ENCODE data around the gene DSPP. TPM values are rescaled to one million over a fixed set of nuclear protein-coding genes. Genes with fewer than 3 reads are reported as not detected.

Gene DSPP
- total RNA-seq, 1 experiment from 2014 or later = not detected

DNA sequence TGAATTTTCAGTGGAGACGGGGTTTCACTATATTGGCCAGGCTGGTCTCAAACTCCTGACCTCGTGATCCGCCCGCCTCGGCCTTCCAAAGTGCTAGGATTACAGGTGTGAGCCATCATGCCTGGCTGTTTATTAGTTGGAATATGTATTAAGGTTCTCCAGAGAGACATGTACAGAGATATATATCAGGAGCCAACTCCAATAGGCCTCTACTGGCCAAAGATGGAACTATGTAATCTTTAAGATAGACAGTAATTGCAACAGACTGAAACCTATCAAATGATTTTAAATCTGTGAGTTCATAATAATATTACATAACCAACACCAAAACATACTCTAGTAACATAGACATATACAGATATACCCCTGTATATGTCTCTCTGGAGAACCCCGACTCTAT lies 36.0 kb downstream of the DSPP start:
- Mint-ChIP-seq H3K36me3 (ENCODE audit: insufficient read depth, unreplicated experiment) (no peaks in the 10 kb centered on the region), H3K4me1 (ENCODE audit: low read depth, unreplicated experiment) (no peaks in the 10 kb centered on the region), H3K27me3 (ENCODE audit: unreplicated experiment) (no peaks in the 10 kb centered on the region), H3K4me3 (ENCODE audit: low read depth, unreplicated experiment) (no peak overlapping the region), H3K27ac (ENCODE audit: unreplicated experiment) (no peak overlapping the region), H3K9me3 (ENCODE audit: low read depth, unreplicated experiment) (no peaks in the 10 kb centered on the region)
- TF ChIP-seq, protein P1, sequence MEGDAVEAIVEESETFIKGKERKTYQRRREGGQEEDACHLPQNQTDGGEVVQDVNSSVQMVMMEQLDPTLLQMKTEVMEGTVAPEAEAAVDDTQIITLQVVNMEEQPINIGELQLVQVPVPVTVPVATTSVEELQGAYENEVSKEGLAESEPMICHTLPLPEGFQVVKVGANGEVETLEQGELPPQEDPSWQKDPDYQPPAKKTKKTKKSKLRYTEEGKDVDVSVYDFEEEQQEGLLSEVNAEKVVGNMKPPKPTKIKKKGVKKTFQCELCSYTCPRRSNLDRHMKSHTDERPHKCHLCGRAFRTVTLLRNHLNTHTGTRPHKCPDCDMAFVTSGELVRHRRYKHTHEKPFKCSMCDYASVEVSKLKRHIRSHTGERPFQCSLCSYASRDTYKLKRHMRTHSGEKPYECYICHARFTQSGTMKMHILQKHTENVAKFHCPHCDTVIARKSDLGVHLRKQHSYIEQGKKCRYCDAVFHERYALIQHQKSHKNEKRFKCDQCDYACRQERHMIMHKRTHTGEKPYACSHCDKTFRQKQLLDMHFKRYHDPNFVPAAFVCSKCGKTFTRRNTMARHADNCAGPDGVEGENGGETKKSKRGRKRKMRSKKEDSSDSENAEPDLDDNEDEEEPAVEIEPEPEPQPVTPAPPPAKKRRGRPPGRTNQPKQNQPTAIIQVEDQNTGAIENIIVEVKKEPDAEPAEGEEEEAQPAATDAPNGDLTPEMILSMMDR (IDR thresholded peaks at IDR 0.05; ENCODE audit: unreplicated experiment) = no peak
- CTCF ChIA-PET = no interaction called here
- BruUV-seq (replicated peaks) = no TSS peak
- DNase-seq = no peak
- intact Hi-C loops (cut with micrococcal nuclease; ENCODE audit: unreplicated experiment) = no loop called here

DNA sequence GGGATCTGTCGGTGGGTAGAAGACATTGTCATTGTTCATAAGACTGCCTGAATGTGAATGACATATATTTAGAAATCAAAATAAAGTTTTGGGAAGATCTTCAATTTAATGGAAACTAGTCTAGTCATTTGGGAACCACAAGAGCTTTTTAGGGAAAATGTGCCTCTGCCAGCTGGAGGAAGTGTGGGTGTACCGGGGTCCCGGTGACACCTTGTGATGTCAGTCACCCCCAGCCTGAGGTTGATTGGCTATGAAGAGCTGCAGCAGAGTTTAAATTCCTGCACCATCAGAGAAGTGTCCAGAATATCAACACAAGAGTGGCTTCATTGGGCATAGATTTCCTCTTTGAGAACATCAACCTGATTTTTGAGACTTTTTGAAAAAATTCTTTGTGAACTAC lies 41.7 kb downstream of the DSPP start, which contains the start of gene DMP1:
Gene DMP1, plus strand, starts transcription at position 301 of the 400 bp plus-strand sequence. CDS start 6,213 bp downstream, outside the sequence.
- Mint-ChIP-seq H3K4me3 (ENCODE audit: low read depth, unreplicated experiment) (no peak within 1 kb of the TSS), H3K27me3 (ENCODE audit: unreplicated experiment) (no peaks in the 10 kb centered on the region), H3K9me3 (ENCODE audit: low read depth, unreplicated experiment) (no peaks in the 10 kb centered on the region), H3K4me1 (ENCODE audit: low read depth, unreplicated experiment) (no peaks in the 10 kb centered on the region), H3K36me3 (ENCODE audit: insufficient read depth, unreplicated experiment) (no peaks in the 10 kb centered on the region), H3K27ac (ENCODE audit: unreplicated experiment) (no peak within 1 kb of the TSS)
- BruUV-seq (replicated peaks) = no TSS peak
- TF ChIP-seq, protein P1 (IDR thresholded peaks at IDR 0.05; ENCODE audit: unreplicated experiment) = no peak
- CTCF ChIA-PET = no interaction called here
- DNase-seq = no peak
- intact Hi-C loops (cut with micrococcal nuclease; ENCODE audit: unreplicated experiment) = no loop called here

DNA sequence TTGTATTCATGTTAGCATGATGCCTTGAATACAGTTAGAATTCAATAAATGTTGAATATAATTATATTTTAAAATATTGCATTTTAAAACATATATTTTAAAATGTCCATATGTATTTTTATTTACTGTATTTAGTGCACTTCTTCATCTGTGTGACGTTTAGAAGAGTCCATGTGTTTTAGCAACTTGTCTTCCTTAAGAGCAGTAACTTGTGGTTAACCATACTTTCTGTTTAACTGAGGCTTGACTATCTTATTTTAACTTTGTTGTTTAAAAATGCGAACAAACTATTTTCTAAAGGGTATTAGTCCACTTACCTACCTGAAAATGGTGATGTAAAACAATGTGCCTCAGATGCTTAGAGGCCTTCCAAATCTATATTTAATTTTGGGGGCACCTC lies 42.6 kb downstream of the DSPP start:
- no peaks in the 10 kb centered on the region for H3K36me3 Mint-ChIP-seq (ENCODE audit: insufficient read depth, unreplicated experiment)
- CTCF ChIA-PET = no interaction called here
- intact Hi-C loops (cut with micrococcal nuclease; ENCODE audit: unreplicated experiment) = no loop called here

DNA sequence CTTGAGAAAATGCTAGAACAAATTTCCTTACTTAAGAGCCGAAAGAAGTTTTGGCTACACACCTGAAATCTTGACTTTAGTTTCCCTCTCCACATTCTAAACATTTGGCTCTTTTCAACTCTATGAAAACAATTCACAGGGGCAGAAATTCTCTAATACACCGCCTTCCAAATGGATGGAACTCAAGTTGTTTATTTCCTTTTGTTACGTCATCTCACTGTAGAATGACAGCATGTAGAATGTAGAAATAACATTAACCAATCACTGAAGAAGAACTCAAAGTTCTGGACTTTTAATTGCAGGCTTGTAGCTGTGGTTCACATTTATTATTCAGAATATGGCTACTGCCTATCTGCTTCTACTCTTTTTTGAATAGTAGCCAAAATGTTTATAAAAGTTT lies 43.6 kb downstream of the DSPP start:
- no TSS peak for BruUV-seq (replicated peaks)
- TF ChIP-seq, protein P1 (IDR thresholded peaks at IDR 0.05; ENCODE audit: unreplicated experiment) = no peak
- intact Hi-C loops (cut with micrococcal nuclease; ENCODE audit: unreplicated experiment) = no loop called here
- H3K4me1 Mint-ChIP-seq (ENCODE audit: low read depth, unreplicated experiment) = peaks cover 3% of the 10 kb centered on the region
- H3K9me3 Mint-ChIP-seq (ENCODE audit: low read depth, unreplicated experiment) = no peaks in the 10 kb centered on the region
- H3K27me3 Mint-ChIP-seq (ENCODE audit: unreplicated experiment) = no peaks in the 10 kb centered on the region
- CTCF ChIA-PET = no interaction called here
- H3K4me3 Mint-ChIP-seq (ENCODE audit: low read depth, unreplicated experiment) = no peak overlapping the region
- H3K36me3 Mint-ChIP-seq (ENCODE audit: insufficient read depth, unreplicated experiment) = no peaks in the 10 kb centered on the region
- H3K27ac Mint-ChIP-seq (ENCODE audit: unreplicated experiment) = no peak overlapping the region
- no peak for DNase-seq

More for the DNA sequence above, 42.6 kb downstream of the DSPP start:
- no peak overlapping the region for H3K27ac Mint-ChIP-seq (ENCODE audit: unreplicated experiment)
- H3K9me3 Mint-ChIP-seq (ENCODE audit: low read depth, unreplicated experiment) = no peaks in the 10 kb centered on the region
- no peak for DNase-seq
- TF ChIP-seq, protein P1 (IDR thresholded peaks at IDR 0.05; ENCODE audit: unreplicated experiment) = no peak
- H3K4me3 Mint-ChIP-seq (ENCODE audit: low read depth, unreplicated experiment) = no peak overlapping the region
- no peaks in the 10 kb centered on the region for H3K27me3 Mint-ChIP-seq (ENCODE audit: unreplicated experiment)
- H3K4me1 Mint-ChIP-seq (ENCODE audit: low read depth, unreplicated experiment) = no peaks in the 10 kb centered on the region
- no TSS peak for BruUV-seq (replicated peaks)
